Kasumi-1 (cell line): Measurements from ENCODE around the gene DNAJC16.
A peak's percentile ranks its signal among the peaks of the same experiment; 100 is the strongest.
"Not testable (repeated sequence)": the region's sequence is repeated elsewhere in the genome, so short reads cannot be mapped to it uniquely, and the experiment has no call there.

Source experiments
- DNase-seq, 2 experiments: peaks; one replicate each; lab custom pipeline; 2025; lab: John Stamatoyannopoulos, UW

DNAJC16 gene

DNA sequence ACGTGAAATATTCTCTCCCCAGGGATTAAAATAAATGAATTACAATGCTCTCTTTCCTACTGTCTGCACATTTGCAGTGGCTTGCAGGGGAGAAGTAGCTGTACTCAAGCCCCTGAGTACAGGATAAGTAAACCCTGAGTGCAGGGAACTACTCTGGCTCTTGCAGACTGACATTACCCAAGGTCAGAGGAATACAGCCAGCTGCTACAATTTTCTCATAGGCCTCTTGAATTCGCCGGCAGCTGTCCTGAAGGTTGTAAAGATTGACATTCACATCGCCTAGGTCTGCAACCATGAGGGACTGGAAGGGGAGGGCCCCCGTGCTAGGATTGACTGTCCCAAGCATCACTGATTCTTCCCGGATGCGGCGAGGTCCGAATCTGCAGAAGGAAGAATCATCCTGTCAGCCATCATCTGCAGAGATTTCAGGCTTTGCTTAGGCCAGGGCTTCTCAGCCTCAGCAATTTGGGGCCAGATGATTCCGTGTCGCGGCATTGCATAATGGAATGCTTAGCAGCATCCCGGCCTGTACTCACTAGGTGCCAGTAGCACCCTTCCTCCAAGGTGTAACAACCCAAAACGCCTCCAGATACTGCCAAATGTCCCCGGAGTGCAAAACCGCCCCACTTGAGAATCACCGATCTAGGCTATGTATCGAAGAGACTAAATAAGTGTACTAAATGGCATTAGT is 56.5 kb downstream of the DNAJC16 start:
- no peak for DNase-seq

DNA sequence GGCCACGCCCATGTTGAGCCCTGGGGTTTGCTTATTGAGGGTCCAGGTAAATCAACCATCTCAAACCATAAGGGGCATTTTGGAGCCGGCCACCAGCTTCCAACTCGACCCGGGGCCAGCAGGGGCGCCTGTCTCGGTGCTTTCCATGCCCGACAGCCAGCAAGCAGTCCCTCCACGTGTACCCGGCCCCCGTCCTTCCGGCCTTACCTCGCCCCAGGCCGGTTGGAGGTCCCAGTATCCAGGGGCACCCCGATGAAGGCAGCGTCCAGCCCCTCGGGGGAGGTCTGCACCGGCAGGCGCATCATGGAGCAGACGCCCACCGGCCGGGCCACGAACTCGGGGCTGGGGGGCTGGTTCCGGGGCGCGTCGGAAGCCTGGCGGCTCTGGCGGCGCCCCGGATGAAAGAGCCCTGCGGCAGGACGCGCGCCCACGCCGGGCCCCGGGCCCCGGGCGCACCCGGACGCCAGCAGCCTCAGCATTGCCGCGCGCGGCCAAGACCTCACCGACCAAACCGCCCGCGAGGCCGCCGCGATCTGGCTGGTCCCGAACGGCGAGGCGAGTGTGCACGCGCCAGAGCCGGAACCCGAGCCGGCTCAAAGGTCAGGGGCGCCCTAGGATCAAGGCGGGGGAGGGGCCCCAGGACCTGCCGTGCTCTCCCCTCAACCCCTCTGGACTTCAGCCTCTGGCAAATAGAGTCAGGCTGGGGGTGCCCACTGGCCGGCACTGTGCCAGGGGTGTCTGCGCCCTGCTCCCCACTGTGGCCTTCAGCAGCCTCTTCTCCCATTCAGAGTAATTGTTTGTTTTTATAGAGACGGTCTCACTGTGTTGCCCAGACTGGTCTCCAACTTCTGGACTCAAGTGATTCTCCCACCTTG is 58.1 kb downstream of the DNAJC16 start, which contains the start of gene AGMAT:
TSS of gene AGMAT (minus strand) at position 563 of the 875 bp plus-strand sequence. CDS start at position 479, 84 bp downstream.
- peak; percentile 41 to 67 for DNase-seq

DNA sequence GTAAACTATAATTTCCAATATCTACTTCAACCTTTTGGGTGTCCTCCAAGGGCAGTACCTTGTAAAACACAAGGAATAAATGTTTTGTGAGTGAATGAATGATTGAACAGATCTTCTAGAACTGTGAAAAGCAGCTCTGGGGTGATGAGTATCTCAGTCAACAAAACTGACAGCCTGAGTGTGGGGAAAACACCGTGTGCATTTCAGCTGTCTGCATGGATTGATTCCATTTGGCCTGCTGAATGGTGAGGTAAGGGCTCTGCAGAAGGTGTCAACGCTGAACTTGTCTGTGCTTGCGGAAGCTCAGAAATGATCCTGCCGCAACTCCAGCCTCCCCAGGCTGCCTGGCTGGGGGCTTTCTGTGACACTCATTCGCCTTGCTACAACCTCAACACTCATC is 65.6 kb downstream of the DNAJC16 start:
- no peak for DNase-seq

DNA sequence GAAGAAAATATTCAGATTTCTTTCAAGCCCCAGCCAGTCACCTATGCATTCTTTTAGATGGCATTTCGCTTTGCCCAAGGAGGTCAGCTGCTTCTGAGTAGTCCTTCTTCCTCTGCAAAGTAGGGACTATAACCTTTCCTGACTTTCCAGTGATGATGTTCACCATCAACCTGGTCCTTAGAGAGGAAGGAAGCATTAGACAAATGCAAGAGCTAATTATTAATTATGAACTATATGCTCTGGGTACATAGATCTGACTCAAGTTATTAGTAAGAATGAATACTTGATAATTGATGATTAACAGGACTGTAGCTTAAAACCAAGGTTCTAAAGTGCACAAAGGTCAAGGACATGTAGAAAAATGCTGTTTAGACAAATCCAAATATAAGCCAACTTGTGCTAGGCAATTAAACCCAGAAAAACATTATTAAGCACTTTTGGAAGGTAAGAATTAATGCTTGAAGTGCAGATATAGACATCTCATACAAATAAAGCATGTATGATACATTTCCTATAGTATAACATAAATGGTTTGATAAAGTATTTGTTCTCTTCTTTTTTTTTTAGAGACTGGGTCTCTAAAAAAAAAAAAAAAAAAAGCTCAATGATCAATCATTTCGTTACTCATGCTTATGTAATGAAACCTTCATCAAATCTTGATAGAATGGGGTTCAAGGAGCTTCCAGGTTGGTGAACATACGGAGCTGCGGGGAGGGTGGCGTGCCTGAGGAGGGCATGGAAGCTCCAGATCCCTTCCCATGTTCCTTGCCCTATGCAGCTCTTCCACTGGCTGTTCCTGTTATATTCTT is 69.4 kb downstream of the DNAJC16 start:
- DNase-seq = no peak

DNA sequence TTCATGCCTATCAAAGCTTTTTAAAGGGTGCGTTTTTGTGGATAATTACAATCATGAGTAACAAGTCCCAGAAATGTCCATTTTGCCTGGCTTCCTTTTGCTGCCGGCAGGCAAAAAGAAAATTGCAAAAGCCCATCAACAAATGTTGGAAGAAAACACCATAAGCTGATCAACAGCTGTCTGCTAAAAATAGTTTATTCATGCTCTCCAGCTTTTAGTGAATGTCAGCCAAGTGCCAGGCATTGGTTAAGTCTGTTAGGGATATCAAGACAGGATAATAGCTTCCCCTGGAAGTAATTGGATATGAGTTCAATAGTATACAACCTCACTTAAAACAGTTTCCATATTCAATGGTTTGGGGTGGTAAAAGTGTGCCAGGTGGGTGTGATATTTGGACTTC is 71.8 kb downstream of the DNAJC16 start:
- no peak for DNase-seq

DNA sequence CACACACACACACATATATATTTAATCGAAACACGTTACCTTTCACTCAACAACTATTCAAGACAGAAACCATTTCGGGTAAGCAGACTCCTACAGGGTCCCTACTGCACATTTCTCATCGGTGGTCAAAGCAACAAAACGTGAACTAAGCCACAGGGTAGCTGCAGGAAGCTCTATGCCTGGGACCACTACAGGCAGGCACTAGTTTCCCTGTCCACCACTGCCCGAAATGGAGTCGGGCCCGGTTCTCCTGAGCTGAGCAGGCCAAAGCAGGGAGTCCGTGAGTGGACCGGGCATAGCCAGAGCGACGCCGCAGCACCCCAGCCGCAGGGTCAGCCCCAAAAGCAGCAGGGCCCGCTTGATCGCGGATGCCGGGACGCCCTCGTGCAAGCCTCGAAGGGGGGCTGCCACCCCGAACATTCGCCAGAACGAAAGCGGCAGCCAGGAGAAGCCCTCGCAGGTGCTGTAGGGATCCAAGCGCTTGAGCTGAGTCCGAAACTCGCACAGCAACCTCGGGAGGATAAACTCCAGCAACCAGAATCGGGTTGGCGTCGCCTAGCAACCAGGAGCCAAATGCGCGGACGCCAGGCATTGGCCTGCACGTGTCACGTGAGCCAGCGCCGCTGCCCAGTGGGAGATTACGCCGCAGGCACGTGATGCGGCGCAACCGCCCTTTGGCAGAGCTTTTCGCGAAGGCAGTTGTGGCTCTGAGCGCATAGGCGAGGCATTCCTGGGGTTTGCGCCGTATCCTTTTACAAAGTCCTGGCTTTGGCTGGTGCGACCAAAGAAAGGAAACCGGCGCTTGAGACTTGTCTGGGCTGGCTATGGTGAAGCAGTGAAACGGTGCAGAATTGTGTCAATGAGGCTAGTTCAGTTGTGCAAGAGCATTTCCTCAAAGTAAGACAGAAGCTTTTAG is 76.7 kb downstream of the DNAJC16 start:
- DNase-seq = peak; percentile 92

DNA sequence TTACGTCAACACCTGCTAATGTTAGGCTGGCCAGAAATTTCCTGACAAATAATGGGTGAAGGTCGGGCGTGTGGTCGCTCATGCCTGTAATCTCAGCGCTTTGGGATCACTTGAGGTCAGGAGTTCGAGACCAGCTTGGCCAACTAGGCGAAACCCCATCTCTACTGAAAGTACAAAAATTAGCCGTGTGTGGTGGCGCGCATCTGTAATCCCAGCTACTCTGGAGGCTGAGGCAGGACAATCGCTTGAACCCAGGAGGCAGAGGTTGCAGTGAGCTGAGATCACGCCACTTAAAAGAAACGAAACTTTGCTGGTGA is 77.3 kb downstream of the DNAJC16 start:
- DNase-seq = not testable (repeated sequence)

DNA sequence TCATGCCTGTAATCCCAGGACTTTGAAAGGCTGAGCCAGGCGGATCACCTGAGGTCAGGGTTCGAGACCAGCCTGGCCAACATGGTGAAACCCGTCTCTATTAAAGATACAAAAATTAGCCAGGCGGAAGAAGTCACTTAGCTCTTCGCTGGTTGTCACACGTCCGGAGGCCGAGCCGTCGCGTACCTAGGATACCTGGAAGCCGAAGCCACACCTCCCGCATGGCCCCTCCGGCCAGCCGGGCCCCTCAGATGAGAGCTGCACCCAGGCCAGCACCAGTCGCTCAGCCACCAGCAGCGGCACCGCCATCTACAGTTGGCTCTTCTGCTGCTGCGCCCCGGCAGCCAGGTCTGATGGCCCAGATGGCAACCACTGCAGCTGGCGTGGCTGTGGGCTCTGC is 77.8 kb downstream of the DNAJC16 start:
- not testable (repeated sequence) for DNase-seq

DNA sequence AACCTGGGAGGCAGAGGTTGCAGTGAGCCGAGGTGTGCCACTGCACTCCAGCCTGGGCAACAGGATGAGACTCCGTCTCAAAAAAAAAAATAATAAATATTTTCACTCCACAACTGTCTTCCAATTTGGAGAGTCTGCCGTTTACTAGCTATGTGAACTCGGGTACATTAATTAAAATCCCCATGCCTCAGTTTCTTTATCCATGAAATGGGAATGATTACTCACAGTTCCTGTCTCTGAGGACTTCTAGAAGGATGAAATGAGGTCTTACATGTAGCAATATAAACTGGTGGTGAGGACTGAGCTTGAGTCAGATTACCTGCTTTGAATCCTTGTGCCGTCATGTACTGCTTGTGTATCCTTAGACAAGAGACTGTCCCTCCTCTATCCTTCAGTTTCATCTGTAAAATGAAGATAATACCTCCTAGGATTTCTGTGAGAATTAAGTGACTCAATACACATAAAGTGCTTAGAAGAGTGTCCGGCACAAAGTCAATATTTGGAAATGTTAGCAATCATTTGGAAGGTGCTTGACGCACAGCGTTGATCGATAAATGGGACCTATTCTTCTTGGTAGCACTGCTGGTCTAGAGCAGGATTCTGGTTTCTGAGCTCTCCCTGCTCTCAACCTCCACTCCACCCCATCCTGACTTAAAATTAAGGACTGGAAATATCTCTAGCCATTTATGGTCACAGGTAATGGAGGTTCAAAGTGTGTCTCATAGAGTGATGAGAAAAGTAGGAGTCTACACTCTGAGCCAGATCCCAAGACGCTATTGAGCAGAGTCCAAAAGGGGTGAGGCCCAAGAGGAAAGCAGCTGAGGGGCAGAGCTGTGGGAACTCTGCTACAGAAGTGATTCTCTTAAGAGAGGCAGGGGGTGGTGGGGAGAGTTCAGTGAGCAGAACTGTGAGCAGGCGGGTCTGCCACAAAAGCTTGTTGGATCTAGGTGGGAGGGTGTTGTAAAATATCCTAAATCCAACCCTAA is 79.0 kb downstream of the DNAJC16 start:
- no peak for DNase-seq

DNA sequence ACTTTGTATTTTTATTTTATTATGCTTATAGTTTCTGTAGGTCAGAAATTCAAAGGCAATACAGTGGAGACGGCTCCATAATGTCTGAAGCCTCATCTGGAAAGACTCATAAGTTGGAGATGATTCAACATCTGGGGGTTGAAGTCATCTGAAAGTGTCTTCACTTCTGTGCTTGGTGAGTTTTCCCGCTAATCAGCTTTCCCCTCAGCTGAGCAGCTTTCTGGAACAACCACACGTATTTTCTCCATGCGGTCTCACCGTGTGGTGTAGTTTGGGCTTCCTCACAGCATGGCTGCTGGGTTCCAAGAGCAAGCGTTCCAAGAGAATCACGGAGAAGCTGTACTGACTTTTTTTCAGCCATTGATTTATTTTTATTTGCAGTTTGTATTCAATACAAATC is 83.0 kb downstream of the DNAJC16 start:
- DNase-seq = no peak

DNA sequence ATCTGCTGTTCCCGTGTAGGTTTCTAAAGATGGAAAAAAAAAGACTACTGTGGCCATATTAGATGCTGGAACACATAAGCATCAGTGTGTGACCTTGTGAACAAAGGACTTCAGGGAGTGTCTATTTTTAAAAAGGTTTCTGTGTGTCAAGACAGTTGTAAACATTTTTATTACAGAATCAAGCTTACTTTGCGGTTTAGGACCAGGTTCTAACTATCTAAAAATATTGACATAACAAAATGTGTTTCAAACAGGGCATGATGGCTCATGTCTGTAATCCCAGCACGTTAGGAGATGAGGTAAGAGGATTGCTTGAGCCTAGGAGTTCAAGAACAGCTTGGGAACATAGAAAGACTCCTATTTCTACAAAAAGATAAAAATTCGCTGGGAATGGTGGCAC is 83.5 kb downstream of the DNAJC16 start:
- no peak for DNase-seq

DNA sequence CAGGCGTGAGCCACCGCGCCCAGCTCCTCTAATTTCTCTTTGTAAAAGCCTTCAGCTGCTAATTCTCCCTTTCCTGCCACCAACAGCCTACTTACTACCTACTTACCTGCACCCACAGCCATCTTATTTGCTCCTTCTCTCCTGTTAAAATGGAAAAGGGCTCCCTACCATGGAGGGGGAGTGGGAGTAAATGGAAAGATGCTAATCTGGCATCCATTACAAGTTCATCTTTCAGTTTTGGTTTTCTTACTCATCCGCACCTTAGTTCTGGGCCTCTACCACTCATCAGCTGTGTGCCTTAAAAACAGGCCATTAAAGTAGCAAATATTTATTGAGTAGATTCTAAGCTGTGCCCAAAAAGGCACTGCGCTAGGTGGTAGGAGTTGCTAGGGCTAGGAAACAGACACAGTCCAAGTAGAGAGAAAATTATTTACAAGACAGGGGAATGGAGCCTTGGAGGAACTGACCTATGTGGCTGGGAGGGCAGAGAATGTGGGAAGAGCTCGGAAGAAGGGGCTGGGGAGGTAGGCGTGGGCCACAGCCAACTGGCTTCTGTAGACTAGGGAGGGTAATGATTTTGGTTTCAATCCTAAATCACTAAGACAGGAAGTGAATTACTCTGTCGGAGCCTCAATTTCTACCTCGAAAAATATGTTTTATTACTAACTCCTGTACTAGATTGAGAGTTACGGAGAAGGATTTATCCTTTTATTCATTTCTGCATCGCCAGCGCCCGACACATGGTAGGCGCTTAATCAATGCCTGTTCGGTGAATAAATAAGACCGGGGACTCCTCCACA is 89.9 kb downstream of the DNAJC16 start:
- no peak for DNase-seq

DNA sequence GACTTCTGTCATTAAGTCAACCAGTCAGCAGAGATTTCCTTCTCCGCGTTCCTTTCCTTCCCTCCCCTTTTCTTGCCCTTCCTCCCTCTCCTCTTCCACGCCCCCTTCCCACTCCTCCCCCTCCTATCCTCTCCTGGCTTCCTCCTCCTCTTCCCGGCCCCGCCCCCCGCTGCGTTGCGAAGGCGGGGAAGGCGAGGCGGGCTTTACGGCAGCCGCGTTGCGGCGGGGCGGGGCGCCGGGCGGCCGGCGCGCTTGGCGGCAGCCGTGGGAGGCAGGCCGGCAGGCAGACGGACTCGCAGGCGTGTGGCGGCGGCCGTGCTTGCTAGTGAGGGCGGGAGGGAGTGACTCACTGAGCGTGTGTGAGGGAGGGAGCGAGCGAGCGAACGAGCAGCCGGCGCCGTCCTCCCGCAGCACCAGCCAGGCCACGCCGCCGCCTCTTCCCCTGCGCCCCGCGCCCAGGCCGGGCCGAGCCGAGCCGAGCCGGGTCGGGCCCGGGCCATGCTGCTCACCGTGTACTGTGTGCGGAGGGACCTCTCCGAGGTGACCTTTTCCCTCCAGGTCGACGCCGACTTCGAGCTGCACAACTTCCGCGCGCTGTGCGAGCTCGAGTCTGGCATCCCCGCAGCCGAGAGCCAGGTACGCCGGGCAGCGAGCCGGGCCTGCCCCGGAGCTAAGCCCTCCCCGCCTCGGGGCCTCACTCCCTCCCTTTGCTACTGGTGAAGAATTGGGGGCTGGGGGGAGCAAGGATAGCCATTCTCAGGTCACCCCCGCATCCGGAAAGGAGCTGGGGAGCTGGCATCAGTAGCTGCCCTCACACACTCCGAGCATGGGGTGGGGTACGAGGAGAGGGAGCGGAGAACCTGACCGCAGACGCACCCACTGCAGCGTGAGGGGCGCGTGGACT is 90.8 kb downstream of the DNAJC16 start, which contains the start of gene DDI2:
TSS of gene DDI2 (plus strand) at position 286 of the 904 bp plus-strand sequence. CDS start at position 499, 213 bp downstream.
- peak; percentile 92 to 96 for DNase-seq

DNA sequence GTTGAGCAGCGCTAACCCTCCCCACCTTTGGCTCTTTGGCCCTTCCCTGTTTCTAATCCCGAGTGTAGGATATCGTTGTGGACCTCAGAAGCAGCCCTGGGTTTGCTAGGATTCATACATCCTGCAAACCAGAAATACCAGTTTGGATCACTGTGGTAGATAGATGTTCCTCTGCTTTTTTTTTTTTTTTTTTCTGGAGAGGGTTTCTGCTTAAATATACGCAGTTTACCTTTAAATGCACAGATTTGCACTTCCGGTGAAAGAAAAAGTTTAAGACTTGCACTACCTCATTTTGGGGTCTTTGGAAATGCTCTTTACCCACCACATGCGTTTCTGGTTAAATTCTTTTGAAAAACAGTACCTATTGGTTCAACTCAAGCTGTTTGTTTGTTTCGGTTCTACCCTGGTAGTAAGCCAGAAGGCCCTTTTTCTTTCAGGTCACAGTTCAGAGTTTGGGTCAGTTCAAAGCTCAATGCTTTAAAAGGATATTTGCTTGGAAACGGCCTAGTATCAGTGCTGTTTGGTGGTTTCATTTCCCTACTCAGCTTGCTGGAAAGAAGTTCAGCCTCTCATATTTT is 91.5 kb downstream of the DNAJC16 start:
- no peak for DNase-seq

DNA sequence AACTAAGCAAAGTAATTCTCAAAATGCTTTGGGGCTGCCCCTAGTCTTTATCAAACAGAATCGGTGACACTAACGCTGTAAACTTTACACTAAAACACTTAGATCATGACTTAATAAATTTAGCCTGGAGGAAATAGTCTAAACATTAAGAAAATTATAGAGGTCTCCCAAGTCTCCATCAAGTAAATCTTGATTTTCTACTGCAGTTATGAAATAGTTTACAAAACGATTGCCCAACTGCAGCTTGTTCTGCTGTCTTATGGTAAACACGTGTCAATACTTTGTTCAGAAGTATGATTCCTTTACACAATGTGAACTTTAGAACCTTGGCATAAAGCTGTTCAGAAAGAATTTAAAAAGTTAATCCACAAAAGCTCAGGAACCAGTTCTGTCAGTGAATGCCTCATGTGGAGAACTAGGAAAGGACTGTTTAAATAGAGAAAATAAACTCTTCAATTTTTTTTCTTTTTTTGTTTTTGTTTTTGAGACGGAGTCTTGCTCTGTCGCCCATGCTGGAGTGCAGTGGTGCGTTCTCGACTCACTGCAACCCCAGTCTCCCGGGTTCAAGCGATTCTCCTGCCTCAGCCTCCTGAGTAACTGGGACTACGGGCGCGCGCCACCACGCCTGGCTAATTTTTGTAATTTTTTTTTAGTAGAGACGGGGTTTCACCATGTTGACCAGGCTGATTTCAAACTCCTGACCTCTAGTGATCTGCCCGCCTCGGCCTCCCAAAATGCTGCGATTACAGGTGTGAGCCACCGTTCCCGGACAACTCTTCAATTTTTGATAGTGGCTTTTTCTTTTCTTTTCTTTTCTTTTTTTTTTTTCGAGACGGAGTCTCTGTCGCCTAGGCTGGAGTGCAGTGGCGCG is 92.2 kb downstream of the DNAJC16 start:
- no peak for DNase-seq

DNA sequence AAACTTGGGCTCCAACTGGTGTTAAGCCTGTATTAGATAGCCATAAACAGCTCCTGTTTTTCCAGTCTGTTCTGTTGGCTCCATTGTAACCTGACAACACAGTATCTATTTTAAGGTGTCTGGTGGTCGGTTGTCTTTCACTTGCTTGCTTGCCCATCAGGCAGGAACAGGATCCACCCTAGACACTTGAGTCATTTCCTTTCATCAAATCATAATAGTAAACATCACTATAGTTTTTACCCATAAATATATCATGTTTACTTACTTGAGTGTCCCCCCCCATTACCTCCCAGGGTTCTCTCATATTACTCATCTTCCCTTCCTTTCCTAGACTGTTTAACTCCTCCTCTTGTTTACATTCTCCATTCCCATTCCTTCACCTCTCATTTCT is 93.5 kb downstream of the DNAJC16 start:
- DNase-seq = no peak
